ENCODE results near the gene NLRP4.
"Not testable (repeated sequence)": the region's sequence is repeated elsewhere in the genome, so short reads cannot be mapped to it uniquely, and the experiment has no call there.

NLRP4 gene

DNA sequence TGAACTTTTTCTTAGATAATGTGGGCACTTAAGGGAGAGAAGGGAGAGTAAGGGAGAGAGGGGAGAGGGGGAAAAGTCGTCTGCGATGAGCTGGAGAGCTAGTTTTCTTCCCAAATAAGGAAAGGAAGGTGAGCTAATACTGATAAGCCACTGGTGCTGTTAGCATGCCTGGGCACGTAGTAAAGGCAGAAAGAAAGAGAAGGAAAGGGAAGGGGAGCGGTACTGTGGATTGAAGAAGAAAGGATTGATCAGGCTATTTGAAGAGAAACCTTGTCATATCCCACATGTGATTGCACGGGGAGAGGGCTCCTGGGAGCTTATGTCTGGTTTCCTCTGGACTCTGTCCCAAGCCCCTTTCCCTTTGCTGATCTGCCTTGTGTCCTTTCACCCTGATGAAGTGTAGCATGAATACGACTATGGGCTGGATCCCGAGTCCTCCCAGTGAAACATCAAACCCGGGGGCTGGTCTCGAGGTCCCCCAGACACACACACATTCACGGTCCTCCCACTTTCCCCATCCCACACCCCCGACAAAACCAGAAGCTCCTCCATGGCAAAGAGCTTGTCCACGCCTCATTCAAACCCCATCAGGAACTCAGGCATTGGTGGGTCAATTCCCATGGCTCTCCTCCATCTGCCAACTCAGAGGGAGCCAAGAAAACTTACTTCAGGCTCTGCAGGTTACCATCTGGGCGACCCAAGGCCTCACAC, 65.2 kb downstream of the NLRP4 start:
- DNase-seq = no peak

DNA sequence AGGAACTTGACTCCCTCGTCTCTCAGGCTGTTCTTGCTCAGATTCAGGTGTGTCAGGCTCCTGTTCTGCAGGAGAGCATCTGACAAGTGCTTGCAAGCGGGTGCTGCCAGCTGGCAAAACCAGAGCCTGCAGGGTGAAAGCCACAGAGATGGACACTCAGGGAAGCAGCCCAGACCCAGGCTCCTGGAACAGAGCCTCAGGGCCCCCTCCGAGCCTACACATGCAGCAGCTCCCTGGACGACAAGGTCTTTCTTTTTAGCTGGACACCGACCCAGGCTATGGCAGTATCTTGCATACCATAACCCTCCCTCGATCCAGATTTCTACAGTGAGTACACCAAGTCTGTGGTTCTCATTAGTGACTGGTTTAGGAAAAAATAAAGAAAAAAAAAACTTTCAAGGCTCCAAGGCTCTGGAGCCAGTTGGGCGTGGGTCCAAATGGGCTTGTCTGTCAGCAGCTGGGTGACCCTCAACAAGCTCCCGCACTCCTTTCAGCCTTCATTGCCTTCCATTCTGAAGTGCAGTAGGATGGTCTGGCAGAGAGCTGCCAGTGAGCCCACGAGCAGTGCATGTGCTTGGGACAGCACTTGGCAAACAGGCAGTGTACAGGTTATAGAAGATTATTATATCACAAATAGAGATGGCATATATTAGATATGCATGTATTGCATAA, 65.9 kb downstream of the NLRP4 start:
- DNase-seq = no peak

DNA sequence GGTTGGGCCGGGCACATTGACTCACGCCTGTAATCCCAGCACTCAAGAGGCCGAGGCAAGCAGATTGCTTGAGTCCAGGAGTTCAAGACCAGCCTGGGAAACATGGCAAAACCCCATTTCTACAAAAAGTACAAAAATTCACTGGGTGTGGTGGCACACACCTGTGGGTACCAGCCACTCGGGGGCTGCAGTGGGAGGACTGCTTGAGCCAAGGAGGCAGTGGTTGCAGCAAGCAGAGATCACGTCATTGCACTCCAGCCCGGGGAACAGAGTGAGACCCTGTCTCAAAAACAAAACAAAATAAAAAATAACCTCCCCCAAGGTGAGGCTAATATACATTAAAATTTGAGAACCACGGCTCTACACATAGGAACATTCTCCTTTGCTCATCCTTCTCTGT, 70.9 kb downstream of the NLRP4 start:
- no peak for DNase-seq

DNA sequence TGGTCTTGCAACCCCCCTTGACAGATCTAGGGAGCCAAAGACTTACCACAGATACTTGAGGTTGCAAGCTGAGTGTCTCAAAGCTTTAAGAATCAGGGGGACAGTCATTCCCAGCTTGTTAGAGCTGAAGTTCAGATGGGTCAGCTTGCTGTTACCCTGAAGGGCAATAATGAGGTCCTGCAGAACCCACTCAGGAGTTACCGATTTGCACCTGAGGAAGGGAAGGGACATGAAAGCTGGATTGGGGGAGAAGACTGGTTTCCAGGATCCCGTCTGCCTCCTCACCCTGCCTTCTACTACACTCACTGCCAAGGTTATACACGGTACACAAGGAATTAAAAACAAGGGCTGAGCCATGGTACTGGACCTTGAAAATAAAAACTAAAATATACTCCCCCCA, 71.4 kb downstream of the NLRP4 start:
- DNase-seq = no peak

DNA sequence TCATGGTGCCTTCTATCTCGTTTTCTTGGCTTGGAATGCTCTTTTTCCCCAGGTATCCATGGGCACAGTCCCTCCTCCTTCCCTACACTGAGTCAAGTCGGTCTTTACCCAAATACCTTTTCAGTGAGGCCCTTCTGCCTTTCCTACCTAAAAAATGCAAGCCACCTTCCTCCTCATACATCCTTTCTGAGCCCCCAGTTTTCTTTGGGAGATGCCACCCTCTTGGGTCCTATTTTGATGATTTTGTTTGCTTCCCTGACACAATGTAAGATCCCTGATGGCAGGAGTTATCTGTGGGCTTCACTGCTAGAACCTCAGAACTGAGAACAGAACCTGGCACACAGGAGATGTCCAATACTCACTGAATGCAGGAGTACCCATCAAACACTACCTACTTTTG, 73.5 kb downstream of the NLRP4 start:
- no peak for DNase-seq

DNA sequence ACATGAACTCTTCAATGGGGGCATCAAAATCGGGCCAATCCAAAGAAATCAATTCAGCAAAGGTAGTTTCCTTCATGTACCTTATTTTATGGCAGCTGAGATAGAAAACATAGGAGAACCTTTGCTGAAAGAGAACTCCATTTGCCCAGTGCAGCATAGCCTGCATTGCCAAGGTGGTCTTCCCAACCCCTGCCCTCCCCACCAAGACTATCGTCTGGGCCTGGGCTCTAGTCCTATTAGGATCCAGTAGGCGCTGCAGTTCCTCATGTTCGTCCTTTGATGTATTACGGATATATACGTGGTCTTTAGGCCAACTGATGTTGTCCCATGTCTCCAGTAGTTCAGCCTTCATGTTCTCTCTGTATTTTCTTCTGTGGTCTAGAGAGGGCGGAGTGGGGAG, 76.6 kb downstream of the NLRP4 start:
- no peak for DNase-seq

DNA sequence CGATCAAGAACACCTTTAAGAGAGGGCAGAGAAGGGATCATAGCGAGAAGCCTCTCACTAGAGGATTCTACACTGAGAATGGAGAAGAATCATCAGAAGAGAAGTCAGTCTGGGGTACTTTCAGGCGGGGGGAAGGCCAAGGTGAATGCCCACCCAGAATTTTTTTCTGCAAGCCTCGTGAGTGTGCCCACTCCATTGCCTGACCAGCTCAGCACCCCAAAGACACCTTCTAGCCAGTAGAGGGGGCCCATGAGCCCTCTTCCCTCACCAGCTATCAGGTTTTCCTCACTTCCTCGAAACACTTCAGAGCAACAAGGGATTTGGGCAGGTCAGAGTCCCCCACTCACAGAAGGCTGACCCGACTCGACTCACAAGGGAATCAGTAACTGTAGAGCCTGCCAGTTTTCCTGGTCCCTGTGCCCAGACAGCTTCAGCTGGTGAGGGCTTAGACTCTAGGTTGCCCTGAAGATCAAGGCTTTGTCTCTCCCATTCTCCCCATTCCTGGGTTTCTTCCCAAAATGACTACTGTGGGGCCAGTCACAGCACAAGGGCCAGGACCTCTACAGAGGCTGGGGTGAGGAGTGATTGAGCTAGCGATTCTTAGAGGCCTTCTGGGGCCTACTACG, 77.4 kb downstream of the NLRP4 start:
- no peak for DNase-seq

DNA sequence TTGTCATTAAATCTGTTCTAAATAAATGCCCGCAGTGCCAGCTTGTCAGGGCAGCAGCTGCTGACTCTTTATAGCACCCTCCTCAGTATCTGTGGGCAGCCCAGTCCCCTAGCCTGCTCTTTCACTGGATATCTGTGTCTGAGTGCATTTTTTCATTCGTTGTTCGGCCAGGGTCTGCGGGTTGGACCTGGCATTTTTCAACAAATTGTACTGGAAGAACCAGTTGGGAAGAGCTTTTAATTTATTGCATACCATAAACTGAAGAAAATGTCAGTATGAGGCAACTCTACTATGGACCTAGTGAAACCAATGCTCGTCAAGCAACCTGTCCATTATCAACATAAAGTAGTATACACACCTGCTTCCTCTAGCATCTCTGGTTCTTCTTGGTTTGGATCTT, 87.2 kb downstream of the NLRP4 start:
- no peak for DNase-seq

DNA sequence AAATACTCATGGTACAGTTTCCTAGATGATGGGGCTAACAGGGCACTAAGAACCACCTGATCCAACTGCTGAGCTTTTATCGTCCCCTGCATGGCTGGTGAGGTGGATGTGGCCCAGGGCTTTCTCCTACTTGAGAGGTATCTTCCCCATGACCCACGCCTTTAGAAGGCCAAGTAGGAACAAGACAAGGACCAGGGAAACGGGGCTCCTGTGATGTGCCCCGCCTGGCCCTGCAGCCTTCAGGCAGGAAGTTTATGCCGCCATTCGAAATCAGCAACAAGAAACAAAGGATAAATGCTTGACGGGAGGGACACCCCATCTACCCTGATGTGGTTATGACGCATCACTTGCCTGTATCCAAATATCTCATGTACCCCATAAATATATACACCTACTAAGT, 91.7 kb downstream of the NLRP4 start:
- no peak for DNase-seq

DNA sequence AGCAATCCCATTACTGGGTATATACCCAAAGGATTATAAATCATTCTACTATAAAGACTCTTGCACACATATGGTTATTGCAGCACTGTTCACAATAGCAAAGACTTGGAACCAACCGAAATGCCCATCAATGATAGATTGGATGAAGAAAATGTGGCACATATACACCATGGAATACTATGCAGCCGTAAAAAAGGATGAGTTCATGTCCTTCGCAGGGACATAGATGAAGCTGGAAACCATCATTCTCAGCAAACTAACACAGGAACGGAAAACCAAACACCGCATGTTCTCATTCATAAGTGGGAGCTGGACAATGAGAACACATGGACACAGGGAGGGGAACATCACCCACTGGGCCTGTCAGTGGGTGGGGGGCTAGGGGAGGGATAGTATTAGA, 92.9 kb downstream of the NLRP4 start:
- not testable (repeated sequence) for DNase-seq

DNA sequence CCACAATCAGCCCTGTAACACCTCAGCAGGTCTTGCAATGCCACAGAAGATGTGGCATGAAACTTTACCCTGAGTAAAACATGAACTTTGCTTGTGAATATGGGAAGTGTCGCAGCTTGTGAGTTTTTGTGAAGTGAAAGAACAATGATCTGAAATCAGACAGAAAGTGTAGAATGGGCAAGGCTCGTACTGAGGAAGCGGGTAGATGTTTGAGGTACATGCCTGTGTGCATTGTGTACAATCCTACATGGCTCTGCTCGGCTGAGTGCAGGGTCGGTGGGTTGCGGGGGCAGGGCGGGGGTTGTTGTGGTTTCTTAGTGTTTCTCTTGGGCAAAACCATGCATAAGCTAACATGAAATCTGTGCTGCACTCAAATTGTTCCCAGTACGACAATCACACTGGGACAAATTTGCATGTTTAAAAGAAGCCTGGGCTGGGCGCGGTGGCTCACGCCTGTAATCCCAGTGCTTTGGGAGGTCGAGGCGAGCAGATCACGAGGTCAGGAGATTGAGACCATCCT, 94.7 kb downstream of the NLRP4 start:
- no peak for DNase-seq
